ENCODE measurements around the gene TUBGCP2.

The TUBGCP2 gene

GRCh38 chr10:133276100-133276434 is 32.6 kb downstream of the TUBGCP2 start:
- H3K27ac ChIP-seq (ENCODE audit: low read depth, low read length) = no peak overlapping the region
- H3K4me2 ChIP-seq (ENCODE audit: low read length) = peak overlapping the region; percentile 51
- H3K4me1 ChIP-seq (ENCODE audit: control insufficient read depth, low read length) = peaks cover 37% of the 10 kb centered on the region

GRCh38 chr10:133275684-133276092 is 33.0 kb downstream of the TUBGCP2 start:
- Histone ChIP-seq H3K36me3 (ENCODE audit: control insufficient read depth, low read length) (no peaks in the 10 kb centered on the region), H3K27ac (ENCODE audit: low read depth, low read length) (no peak overlapping the region), H4K20me1 (ENCODE audit: control insufficient read depth, insufficient read depth, low read depth, low read length) (no peaks in the 10 kb centered on the region), H3K27me3 (ENCODE audit: control insufficient read depth, low read length) (peaks cover 9% of the 10 kb centered on the region), H3K9me2 (replicated peaks; ENCODE audit: control insufficient read depth, low read length) (no peaks in the 10 kb centered on the region), H3K9me3 (ENCODE audit: control insufficient read depth, insufficient read depth, low read length) (no peaks in the 10 kb centered on the region), H3F3A (ENCODE audit: control insufficient read depth, insufficient read depth) (no peaks in the 10 kb centered on the region), H3K4me3 (ENCODE audit: low read length) (no peak overlapping the region), H3K4me2 (ENCODE audit: low read length) (peak overlapping the region; percentile 51), H3K79me2 (ENCODE audit: control insufficient read depth, low read length) (no peaks in the 10 kb centered on the region), H3K4me1 (ENCODE audit: control insufficient read depth, low read length) (peaks cover 37% of the 10 kb centered on the region)
- TF ChIP-seq CTCF (IDR thresholded peaks at IDR 0.05; ENCODE audit: low read depth, low read length, poor library complexity, severe bottlenecking) = peak; percentile 60
- TF ChIP-seq EZH2phosphoT487 (IDR thresholded peaks at IDR 0.05; ENCODE audit: borderline replicate concordance, low read length) = no peak

More at GRCh38 chr10:133276100-133276434, 32.6 kb downstream of the TUBGCP2 start:
- Histone ChIP-seq H4K20me1 (ENCODE audit: control insufficient read depth, insufficient read depth, low read depth, low read length) (no peaks in the 10 kb centered on the region), H3K79me2 (ENCODE audit: control insufficient read depth, low read length) (no peaks in the 10 kb centered on the region), H3K9me2 (replicated peaks; ENCODE audit: control insufficient read depth, low read length) (no peaks in the 10 kb centered on the region), H3K36me3 (ENCODE audit: control insufficient read depth, low read length) (no peaks in the 10 kb centered on the region), H3F3A (ENCODE audit: control insufficient read depth, insufficient read depth) (no peaks in the 10 kb centered on the region), H3K9me3 (ENCODE audit: control insufficient read depth, insufficient read depth, low read length) (no peaks in the 10 kb centered on the region), H3K4me3 (ENCODE audit: low read length) (peak overlapping the region; percentile 28; the same call in 1 of the 2 replicates), H3K27me3 (ENCODE audit: control insufficient read depth, low read length) (peaks cover 9% of the 10 kb centered on the region)
- TF ChIP-seq EZH2phosphoT487 (IDR thresholded peaks at IDR 0.05; ENCODE audit: borderline replicate concordance, low read length) (no peak), CTCF (IDR thresholded peaks at IDR 0.05; ENCODE audit: low read depth, low read length, poor library complexity, severe bottlenecking) (no peak)

GRCh38 chr10:133274751-133275683 is 33.7 kb downstream of the TUBGCP2 start:
- no peak overlapping the region for H3K4me3 ChIP-seq (ENCODE audit: low read length)
- no peaks in the 10 kb centered on the region for H4K20me1 ChIP-seq (ENCODE audit: control insufficient read depth, insufficient read depth, low read depth, low read length)
- H3K79me2 ChIP-seq (ENCODE audit: control insufficient read depth, low read length) = no peaks in the 10 kb centered on the region
- H3K9me2 ChIP-seq (replicated peaks; ENCODE audit: control insufficient read depth, low read length) = no peaks in the 10 kb centered on the region
- H3K4me1 ChIP-seq (ENCODE audit: control insufficient read depth, low read length) = peaks cover 37% of the 10 kb centered on the region
- no peaks in the 10 kb centered on the region for H3K9me3 ChIP-seq (ENCODE audit: control insufficient read depth, insufficient read depth, low read length)
- H3F3A ChIP-seq (ENCODE audit: control insufficient read depth, insufficient read depth) = no peaks in the 10 kb centered on the region
- no peak overlapping the region for H3K27ac ChIP-seq (ENCODE audit: low read depth, low read length)
- H3K4me2 ChIP-seq (ENCODE audit: low read length) = peak overlapping the region; percentile 51
- no peaks in the 10 kb centered on the region for H3K36me3 ChIP-seq (ENCODE audit: control insufficient read depth, low read length)
- peaks cover 9% of the 10 kb centered on the region for H3K27me3 ChIP-seq (ENCODE audit: control insufficient read depth, low read length)
- TF ChIP-seq EZH2phosphoT487 (IDR thresholded peaks at IDR 0.05; ENCODE audit: borderline replicate concordance, low read length) (no peak), CTCF (IDR thresholded peaks at IDR 0.05; ENCODE audit: low read depth, low read length, poor library complexity, severe bottlenecking) (no peak)
